Measurements from ENCODE around the gene ANKRD35. TPM values are rescaled to one million over a fixed set of nuclear protein-coding genes. Genes with fewer than 3 reads are reported as not detected.
"Not testable (repeated sequence)": the region's sequence is repeated elsewhere in the genome, so short reads cannot be mapped to it uniquely, and the experiment has no call there.

ANKRD35 gene
- total RNA-seq, 1 donor from 2014 or later = 0.88 TPM

- intact Hi-C loops (cut with micrococcal nuclease) = loop anchor here (2.0 to 5.0 kb wide), 9 partner anchors 14 to 180 kb away; partner anchors contain the start of genes ANKRD34A, NUDT17, PEX11B and POLR3C
Measured at GRCh38 chr1:145858901-145859490, 26.7 kb downstream of the ANKRD35 start, which contains the start of gene PIAS3. PIAS3 (minus strand) TSS chr1:145859081; CDS start chr1:145858990, 91 bp downstream.

- intact Hi-C loops (cut with micrococcal nuclease) = loop anchor here (2.0 to 5.0 kb wide), 9 partner anchors 14 to 180 kb away; partner anchors contain the start of genes ANKRD34A, NUDT17, PEX11B and POLR3C
Measured at GRCh38 chr1:145858238-145858900, 27.3 kb downstream of the ANKRD35 start.

DNA sequence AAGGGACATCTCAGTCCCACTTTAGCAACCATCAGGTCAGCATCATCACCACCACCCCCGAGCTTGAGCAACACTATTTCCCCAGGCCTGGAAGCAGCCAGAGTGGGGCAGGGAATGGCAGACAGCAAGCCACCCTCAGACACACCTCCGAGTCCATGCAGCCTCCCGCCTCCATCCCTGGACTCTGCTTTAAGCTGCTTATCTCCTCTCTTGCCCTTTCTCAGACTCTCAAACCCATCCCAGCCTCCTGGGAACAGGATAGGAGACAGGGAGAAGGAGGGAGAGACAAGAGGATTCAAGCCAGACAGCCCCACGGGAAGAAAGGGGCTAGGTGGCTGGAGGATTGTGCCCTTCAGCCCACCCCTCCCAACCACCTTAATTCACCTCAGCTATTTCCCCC is 28.5 kb downstream of the ANKRD35 start:
- intact Hi-C loops (cut with micrococcal nuclease) = loop anchor here (5.0 kb wide), 1 partner anchor 155 kb away; no protein-coding TSS in a partner anchor

DNA sequence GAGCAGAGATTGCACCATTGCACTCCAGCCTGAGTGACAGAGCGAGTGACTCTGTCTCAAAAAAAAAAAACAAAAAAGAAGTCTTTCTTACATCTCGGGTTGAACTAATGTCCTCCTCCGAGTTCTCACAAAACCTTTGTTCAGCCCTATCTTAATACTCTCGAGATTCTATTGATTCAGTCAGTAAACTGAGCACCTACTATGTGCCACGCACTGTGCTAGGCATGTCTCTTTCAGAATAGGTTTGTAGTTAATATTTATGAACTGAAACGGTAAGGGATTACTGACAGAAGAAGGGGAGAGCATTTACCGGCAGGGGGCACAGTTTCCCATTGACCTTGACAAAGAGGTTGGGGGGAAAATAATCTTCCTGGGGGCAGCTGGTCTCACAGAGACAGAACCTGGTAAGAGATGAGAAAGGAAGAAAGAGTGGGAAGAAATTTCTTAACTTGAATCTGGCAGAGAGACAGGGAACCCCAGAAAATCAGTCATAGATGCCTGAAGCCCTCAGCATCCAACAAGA is 30.2 kb downstream of the ANKRD35 start:
- intact Hi-C loops (cut with micrococcal nuclease) = loop anchor here (5.0 kb wide), 1 partner anchor 157 kb away; no protein-coding TSS in a partner anchor

DNA sequence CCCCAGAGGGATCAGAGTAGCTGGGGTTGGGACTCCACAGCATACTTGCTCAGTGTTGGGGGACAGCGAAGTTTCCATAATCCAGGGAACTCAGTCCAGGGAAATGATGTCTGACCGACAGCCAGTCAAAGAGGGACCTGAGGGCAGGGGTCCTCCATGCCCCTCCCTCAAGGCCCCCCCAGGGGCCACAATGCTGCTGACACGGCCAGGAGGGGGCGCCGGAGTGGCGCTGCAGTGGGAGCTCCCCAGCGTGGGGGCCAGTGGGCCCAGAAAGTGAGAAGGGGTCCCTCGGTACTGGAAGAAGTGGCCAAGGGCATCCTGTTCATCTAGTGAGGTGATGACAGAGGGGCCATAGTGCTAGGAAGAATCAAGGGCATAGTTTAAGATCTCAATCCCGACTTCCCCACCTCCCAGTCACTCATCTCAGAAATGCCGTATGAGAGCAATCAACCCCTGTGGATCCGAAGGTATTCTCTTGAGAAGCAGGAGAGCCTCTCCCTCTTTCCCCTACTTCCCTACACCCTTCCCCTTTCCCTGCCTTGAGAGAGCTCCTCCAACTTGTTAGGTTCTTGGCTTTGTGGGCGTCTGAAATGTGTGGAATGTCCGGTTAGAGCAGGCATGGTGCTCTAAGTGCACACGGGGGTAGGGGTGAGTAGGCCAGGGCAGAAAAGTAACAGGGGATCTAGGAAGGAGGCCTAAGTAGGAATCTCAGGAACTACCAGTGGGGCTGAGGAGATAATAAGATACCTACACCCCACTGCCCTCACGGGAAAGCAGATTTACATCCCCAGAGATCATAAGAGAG is 36.1 kb downstream of the ANKRD35 start:
- intact Hi-C loops (cut with micrococcal nuclease) = no loop called here

- intact Hi-C loops (cut with micrococcal nuclease) = loop anchor here (2.0 kb wide), 2 partner anchors 67 to 71 kb away; partner anchors contain the start of gene PEX11B
Measured at GRCh38 chr1:145847827-145848226, 37.8 kb downstream of the ANKRD35 start.

- intact Hi-C loops (cut with micrococcal nuclease) = loop anchor here (1.0 to 2.0 kb wide), 3 partner anchors 65 to 131 kb away; partner anchors contain the start of gene PEX11B
Measured at GRCh38 chr1:145846201-145846612, 39.5 kb downstream of the ANKRD35 start.

DNA sequence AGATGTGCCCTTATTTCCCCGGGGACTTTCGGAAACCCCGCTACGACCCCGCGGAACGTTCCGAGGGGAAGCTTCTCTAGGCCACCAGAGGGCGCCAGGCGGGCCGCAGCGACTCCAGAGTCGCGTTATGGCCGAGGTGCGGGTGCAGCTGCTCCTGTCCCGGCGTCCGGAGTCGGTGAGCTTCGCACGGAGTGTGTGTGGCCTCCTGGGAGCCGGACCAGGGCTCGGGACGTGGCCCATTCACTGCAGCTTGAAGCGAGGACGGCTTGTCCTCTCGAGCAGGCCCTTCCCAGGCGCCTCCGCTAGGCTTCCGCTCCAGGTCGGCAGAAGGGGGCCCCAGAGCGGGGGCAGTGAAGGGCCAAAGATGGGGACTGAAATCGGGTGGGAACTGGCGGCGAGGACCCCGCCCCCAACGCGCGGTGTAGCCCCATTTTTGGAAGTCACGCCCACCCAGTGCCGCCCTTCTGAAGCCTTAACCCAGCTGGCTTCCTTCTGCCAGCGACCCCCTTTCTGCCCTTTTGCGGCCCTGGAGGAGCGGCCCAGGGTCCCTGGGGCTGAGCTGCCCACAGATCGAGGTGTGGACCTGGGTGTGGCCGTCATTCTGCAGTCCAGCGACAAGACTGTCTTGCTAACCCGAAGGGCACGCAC is 40.0 kb downstream of the ANKRD35 start, which contains the start of gene NUDT17:
NUDT17 (plus strand) TSS at position 117 of the 648 bp plus-strand sequence; CDS start at position 128, 11 bp downstream.
- intact Hi-C loops (cut with micrococcal nuclease) = loop anchor here (1.0 to 2.0 kb wide), 9 partner anchors 13 to 168 kb away; partner anchors contain the start of genes ANKRD34A, ITGA10, PEX11B and PIAS3

GRCh38 chr1:145845144-145845513 is 40.5 kb downstream of the ANKRD35 start:
- intact Hi-C loops (cut with micrococcal nuclease) = loop anchor here (1.0 to 2.0 kb wide), 6 partner anchors 14 to 168 kb away; partner anchors contain the start of genes ANKRD34A, ITGA10, PIAS3 and POLR3C

- intact Hi-C loops (cut with micrococcal nuclease) = no loop called here
Measured at GRCh38 chr1:145843031-145843430, 42.6 kb downstream of the ANKRD35 start.

GRCh38 chr1:145837656-145838055 is 48.0 kb downstream of the ANKRD35 start:
- intact Hi-C loops (cut with micrococcal nuclease) = no loop called here

DNA sequence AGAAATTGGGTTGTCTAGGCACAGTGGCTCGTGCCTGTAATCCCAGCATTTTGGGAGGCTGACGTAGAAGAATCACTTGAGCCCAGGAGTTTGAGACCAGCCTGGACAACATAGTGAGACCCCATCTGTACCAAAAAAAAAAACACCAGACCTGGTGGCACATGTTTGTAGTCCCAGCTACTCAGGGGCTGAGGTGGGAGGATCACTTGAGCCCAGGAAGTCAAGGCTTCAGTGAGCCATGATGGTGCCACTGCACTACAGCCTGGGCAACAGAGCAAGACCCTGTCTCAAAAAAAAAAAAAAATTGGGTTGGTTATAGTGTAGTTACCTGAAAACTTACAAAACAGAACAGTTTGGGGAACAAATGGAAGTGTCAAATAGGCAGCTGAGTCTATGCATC is 54.9 kb downstream of the ANKRD35 start:
- intact Hi-C loops (cut with micrococcal nuclease) = not testable (repeated sequence)

DNA sequence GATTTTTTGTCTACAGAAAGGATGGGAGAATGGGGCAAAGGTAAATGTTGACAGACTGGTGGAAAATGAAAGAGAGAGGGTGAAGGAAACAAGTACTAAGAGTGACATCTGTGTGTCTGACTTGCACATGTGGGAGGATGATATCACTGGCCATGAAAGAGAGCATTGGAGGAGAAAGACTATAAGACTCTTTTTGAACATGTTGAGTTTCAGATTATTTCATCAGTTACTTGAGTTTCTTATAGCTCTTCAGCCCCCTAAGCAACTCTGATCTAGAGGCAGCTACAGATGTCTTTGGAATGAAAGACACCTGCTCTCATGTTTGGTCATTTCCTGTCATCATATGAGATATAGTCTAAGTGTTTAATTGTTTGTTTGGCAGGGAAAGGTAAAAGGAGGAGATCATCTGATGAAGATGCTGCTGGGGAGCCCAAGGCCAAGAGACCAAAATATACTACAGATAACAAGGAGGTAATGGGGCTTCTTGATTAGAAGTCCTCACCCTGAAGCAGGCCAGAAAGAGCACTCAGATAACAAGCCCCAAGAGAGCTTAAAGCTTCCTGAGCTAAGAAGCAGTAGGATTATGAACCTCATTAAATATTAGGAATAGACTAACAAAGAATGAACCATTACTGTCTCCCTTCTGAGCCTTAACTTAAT is 57.2 kb downstream of the ANKRD35 start:
- intact Hi-C loops (cut with micrococcal nuclease) = loop anchor here (2.0 to 10.0 kb wide), 2 partner anchors 40 to 224 kb away; partner anchors contain the start of gene GPR89A

DNA sequence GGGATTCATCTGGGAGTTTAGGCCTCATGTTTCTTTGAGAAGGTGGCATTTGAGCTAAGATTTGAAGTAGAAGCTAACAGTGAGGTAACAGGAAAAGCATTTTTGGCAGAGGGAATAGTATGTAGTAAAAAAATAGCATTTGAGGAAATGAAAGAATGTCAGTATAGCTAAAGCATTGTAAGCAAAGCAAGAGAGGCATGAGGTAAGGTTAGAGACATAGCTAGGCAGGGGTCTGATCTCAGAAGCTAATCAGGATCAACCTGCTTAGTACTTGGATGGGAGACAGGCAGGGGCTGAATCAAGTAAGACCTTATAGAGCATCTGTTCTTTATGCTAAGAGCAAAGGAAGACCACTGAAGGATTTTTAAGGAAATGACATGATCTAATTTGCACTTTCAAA is 57.7 kb downstream of the ANKRD35 start:
- intact Hi-C loops (cut with micrococcal nuclease) = loop anchor here (2.0 to 10.0 kb wide), 2 partner anchors 39 to 223 kb away; partner anchors contain the start of gene GPR89A

DNA sequence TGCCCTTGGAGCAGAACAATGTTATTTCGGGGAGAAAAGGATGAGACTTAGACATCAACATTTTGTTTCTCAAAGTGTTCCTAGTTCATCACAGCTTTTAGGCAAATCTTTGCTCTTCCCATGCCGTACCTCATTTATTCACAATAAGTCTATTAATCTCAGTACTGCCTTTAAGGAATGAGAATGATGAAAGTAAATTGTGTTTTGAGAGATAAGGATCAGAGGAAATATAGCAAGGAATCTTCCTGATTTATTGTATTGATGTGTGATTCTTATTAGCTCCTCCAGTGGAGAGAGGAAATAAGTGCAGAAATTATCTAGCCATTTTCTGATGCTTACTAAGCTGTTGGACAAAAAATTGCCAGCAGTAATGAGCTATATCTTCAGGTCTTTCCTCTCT is 59.6 kb downstream of the ANKRD35 start:
- intact Hi-C loops (cut with micrococcal nuclease) = loop anchor here (10.0 kb wide), 1 partner anchor 221 kb away; the partner anchor contains the start of gene GPR89A

DNA sequence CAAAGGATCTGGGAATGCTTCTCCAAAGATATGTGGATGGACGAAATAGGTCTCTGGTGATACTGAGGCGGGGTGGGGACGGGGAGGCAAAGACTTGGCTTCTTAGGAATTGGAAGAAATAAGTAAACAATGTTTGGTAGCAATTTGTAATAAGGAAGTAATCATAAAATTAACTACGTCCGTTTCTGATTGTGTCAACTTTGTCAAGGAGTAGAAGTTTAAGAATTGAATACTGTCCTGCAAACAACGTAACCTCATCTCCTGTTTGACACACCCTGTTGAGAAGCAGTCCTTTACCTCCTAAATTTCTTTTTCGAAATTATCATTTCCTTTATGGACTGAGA is 61.2 kb downstream of the ANKRD35 start:
- intact Hi-C loops (cut with micrococcal nuclease) = loop anchor here (2.0 to 10.0 kb wide), 7 partner anchors 20 to 220 kb away; partner anchors contain the start of genes GPR89A, LIX1L, NUDT17 and PIAS3

DNA sequence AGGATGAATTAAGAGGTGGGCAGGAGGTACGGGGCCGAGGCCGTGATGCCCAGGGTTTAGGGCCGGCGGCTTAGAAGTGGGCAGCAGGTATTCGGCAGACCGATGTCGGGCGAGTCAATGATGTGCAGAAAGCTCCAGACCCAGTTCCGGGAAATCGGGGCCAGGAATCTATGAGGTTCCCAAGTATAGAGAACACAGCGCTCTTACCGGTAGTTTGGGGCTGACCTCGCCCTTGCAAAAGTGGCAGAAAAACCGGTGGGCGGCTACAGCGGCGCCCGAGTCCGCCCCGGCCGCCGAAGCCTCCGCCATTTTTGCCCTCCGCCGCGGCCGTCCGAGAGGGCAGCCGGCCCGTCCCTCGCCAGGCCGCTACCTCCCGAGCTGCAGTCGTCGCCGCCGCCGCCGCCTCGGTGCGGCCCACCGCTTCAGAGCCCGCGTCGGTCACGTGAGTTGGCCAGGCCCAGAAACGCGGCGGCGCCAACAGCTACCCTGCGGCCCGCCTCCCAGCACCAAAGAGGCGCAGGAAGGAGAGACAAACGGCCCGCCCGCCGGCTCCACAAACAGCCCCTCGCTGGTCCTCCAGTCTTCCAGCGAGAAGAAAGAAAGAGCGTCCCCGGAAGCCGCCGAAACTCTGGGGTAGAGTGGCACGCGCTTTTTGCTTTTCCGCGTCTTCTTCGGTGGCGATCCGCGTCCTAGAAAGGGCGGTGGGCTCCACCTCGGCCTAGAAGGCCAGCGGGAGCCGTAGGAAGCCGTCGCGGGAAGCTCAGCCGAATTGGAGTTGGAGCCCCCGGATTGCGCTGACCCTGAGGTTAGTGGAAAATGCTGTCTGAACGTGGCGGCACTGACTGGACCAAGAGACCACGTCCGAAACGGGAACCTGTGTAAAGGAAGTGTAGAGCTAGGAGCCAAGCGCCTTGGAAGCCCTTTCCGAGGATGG is 61.8 kb downstream of the ANKRD35 start, which contains the start of the genes POLR3C and RNF115:
POLR3C (plus strand) TSS at position 636 of the 934 bp plus-strand sequence. CDS start 1,577 bp downstream, outside the sequence.
RNF115 (minus strand) TSS at position 531 of the 934 bp plus-strand sequence; CDS start at position 309, 222 bp downstream.
- intact Hi-C loops (cut with micrococcal nuclease) = loop anchor here (2.0 to 10.0 kb wide), 7 partner anchors 21 to 219 kb away; partner anchors contain the start of genes GPR89A, LIX1L, NUDT17 and PIAS3

DNA sequence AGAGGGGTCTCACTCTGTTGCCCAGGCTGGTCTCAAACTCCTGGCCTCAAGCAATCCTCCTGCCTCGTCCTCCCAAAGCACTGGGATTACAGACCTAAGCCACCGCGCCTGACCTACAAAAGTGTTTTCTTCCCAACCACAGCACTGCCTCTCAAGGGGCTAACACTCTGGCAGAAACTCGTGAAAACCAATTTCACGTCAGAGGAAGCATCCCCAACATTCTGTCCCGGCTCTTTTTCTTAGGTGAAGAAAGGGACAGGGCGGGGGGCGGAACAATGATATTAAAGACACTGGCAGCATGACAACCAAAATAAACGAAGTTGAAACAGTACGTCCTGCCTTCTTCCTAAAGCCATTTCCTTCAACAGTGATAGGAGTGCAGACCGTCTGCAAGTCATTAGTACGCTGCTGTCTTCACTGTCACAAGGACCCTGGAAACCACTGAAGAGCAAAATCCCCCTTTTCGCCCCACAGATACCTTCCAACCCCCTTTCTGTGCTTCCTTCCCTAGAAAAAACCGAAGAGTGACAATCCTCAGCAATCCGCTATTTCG is 62.8 kb downstream of the ANKRD35 start:
- intact Hi-C loops (cut with micrococcal nuclease) = loop anchor here (5.0 to 10.0 kb wide), 4 partner anchors 101 to 218 kb away; partner anchors contain the start of genes GPR89A, RBM8A and TXNIP
